ENCODE measurements around the gene KHNYN.

Gene KHNYN

DNA sequence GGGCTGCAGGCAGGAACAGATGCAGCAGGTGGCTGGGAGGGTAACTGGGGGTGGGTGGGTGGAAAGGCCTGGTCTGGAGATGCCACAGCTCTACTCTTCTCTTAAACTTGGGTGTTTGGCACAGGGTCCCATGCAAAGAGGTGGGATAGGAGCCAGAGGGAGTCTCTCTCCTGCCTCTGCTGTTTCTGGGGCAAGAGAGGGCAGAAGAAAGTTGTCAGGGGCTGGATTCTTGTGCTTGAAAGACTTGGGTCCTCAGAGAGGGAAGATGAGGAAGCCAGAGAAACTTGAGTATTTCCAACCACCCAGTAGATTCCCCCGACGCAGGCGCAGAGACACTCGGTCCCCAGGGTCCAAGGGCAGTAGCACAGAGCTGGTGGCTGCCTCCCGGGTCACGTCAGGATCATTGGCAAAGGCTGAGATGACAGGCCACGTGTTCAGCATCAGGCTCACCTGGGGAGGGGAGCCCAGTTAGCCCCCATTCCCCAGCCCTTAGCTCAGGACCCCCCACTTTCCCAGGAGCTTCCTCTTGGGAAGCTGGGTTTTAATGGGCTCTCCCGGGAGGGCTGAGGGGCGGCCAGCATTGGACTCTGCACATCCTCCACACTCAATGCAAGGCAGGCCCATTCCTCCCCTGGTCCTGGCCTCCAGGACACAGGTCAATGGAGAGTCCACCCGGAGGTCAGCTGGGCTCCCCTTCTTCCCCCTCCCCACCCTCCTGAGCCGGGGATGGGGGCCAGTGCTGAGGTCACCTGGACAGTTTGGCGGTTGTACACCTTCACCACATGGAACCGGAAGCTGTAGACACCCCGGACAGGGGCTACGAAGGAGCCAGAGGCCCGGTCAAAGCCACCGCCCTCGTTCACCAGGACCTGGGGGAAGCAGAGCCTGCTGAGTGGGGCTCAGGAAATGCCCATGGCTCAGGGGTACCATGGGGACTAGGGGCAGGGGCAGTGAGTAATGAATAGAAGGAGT, 1.9 kb upstream of the KHNYN start:
- TF ChIP-seq YY1 (IDR thresholded peaks at IDR 0.05; ENCODE audit: low read depth) (no peak), CEBPB (IDR thresholded peaks at IDR 0.05) (no peak), NFIC (IDR thresholded peaks at IDR 0.05) (no peak), ZBTB7A (IDR thresholded peaks at IDR 0.05; ENCODE audit: low read depth) (no peak), RAD21 (IDR thresholded peaks at IDR 0.05; ENCODE audit: low read depth) (no peak), TAF1 (IDR thresholded peaks at IDR 0.05; ENCODE audit: low read depth) (no peak)
- TF ChIP-seq, protein P1, sequence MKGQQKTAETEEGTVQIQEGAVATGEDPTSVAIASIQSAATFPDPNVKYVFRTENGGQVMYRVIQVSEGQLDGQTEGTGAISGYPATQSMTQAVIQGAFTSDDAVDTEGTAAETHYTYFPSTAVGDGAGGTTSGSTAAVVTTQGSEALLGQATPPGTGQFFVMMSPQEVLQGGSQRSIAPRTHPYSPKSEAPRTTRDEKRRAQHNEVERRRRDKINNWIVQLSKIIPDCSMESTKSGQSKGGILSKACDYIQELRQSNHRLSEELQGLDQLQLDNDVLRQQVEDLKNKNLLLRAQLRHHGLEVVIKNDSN (IDR thresholded peaks at IDR 0.05): no peak
- TF ChIP-seq, protein P2, sequence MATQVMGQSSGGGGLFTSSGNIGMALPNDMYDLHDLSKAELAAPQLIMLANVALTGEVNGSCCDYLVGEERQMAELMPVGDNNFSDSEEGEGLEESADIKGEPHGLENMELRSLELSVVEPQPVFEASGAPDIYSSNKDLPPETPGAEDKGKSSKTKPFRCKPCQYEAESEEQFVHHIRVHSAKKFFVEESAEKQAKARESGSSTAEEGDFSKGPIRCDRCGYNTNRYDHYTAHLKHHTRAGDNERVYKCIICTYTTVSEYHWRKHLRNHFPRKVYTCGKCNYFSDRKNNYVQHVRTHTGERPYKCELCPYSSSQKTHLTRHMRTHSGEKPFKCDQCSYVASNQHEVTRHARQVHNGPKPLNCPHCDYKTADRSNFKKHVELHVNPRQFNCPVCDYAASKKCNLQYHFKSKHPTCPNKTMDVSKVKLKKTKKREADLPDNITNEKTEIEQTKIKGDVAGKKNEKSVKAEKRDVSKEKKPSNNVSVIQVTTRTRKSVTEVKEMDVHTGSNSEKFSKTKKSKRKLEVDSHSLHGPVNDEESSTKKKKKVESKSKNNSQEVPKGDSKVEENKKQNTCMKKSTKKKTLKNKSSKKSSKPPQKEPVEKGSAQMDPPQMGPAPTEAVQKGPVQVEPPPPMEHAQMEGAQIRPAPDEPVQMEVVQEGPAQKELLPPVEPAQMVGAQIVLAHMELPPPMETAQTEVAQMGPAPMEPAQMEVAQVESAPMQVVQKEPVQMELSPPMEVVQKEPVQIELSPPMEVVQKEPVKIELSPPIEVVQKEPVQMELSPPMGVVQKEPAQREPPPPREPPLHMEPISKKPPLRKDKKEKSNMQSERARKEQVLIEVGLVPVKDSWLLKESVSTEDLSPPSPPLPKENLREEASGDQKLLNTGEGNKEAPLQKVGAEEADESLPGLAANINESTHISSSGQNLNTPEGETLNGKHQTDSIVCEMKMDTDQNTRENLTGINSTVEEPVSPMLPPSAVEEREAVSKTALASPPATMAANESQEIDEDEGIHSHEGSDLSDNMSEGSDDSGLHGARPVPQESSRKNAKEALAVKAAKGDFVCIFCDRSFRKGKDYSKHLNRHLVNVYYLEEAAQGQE (IDR thresholded peaks at IDR 0.05; ENCODE audit: low read depth): no peak

DNA sequence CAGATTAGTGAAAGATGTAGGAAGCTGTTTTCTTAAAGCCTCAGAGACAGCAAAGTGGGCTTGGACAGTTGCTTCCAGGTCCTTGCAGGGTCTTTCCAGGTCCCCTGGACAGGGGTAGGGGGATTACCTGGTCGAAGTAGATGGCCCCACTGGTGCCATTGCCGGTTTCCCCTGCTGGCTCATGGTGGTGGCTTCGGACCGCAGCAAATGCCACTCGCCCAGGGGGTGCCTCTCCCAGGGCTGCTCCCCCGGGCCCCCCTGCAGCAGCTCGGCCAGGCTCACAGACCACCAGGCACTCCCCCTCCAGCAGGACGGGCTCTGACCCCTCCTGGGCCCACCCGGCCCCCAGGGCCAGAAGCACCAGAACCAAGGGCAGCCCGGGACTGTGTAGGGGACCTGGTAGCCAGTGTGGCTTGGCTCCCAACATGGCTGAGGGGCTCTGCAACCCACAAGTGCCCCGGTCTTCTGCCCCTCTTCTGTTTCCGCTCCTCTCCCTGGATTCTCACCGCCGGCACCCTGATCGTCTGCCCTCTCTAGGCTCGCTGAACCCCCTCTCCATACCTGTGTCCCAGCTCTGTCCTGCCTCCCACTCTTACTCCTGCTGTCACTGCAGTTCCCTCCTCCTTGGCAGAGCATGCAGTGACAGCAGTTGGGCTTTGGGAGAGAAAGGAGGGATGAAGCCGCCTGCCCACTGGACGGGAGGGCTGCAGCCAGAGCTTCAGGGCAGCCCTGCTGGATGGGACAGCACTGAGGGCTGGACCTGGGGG, 943 bp upstream of the KHNYN start:
- no peak for TF ChIP-seq CREB1 (IDR thresholded peaks at IDR 0.05; ENCODE audit: low read depth)
- TF ChIP-seq, protein P3, sequence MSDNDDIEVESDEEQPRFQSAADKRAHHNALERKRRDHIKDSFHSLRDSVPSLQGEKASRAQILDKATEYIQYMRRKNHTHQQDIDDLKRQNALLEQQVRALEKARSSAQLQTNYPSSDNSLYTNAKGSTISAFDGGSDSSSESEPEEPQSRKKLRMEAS (IDR thresholded peaks at IDR 0.05): no peak
- TF ChIP-seq TAF1 (IDR thresholded peaks at IDR 0.05; ENCODE audit: low read depth): no peak
- TF ChIP-seq TEAD4 (IDR thresholded peaks at IDR 0.05): no peak
- TF ChIP-seq YY1 (IDR thresholded peaks at IDR 0.05; ENCODE audit: low read depth): no peak
- TF ChIP-seq CEBPB (IDR thresholded peaks at IDR 0.05): no peak
- no peak for TF ChIP-seq NFIC (IDR thresholded peaks at IDR 0.05)
- TF ChIP-seq EP300 (IDR thresholded peaks at IDR 0.05; ENCODE audit: borderline replicate concordance): no peak
- no peak for TF ChIP-seq RAD21 (IDR thresholded peaks at IDR 0.05; ENCODE audit: low read depth)
- no peak for TF ChIP-seq TCF12 (IDR thresholded peaks at IDR 0.05; ENCODE audit: low read depth)
- TF ChIP-seq EGR1 (IDR thresholded peaks at IDR 0.05): no peak

DNA sequence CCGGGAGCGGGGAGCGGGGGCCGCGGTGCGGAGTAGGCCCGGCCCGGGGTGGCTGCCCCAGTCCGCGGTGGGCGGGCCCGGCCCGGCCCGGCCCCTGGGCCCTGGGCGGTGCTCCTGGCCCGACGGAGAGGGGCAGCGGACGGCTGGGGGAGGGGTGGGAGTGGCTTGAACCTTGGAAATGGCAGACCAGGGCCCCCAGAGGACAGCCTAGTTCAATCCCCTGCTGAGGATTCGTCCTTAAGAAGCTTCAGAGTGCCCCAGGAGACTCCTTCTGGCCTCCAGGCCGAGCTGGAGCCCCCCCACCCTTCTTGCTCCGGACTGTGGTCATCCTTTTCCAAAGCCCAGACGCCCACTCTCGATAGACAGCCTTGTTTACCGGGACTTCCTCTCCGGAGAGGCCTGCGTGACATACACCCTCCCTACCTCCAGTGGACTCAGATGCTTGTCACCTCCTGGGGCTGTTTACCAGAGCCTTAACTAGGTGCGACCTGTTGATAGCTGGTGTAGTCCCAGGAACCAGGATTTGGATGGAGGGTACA, 458 bp downstream of the KHNYN start:
- TF ChIP-seq NFIC (IDR thresholded peaks at IDR 0.05) (no peak), CEBPB (IDR thresholded peaks at IDR 0.05) (no peak)

DNA sequence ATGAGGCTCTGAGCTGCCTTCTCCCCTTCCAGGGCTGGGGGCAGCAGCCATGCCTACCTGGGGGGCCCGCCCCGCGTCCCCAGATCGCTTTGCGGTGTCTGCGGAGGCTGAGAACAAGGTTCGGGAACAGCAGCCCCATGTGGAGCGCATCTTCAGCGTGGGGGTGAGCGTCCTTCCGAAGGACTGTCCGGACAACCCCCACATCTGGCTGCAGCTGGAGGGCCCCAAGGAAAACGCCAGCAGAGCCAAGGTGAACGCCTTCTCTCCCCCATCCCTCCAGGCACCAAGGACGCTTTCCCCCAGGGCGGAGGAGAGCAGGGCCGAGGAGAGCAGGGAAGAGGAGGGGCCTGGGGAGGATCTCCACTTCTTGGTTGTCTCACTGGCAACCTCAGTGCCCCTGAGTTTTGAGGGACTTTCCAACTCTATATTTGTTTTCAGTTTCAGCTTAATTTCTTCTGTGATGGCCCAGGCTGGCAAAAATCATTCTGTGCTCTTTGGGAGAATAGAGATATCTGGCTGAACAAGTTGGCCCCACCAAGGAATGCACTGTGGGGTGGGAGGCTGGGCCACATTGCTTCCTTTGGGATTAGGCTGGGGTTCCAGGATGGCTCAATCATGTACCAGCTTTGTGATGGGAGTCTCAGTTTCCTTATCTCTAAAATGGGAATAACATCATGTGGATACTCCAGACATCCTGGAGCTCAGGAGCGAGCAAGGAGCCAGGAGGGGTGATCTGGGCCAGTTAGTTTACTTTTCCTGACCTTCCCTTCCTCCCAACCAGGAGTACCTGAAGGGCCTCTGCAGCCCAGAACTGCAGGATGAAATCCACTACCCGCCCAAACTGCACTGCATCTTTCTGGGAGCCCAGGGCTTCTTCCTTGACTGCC, 1.2 kb downstream of the KHNYN start:
- TF ChIP-seq, protein P2 (IDR thresholded peaks at IDR 0.05; ENCODE audit: low read depth): no peak
- TF ChIP-seq RAD21 (IDR thresholded peaks at IDR 0.05; ENCODE audit: low read depth) (no peak), CEBPB (IDR thresholded peaks at IDR 0.05) (no peak), EGR1 (IDR thresholded peaks at IDR 0.05) (no peak), CREB1 (IDR thresholded peaks at IDR 0.05; ENCODE audit: low read depth) (no peak), EP300 (IDR thresholded peaks at IDR 0.05; ENCODE audit: borderline replicate concordance) (no peak), FOXM1 (IDR thresholded peaks at IDR 0.05; ENCODE audit: borderline replicate concordance, low read depth) (no peak), TAF1 (IDR thresholded peaks at IDR 0.05; ENCODE audit: low read depth) (no peak), NFIC (IDR thresholded peaks at IDR 0.05) (no peak), ZBTB7A (IDR thresholded peaks at IDR 0.05; ENCODE audit: low read depth) (no peak), TEAD4 (IDR thresholded peaks at IDR 0.05) (no peak)
- TF ChIP-seq, protein P1 (IDR thresholded peaks at IDR 0.05): no peak
- TF ChIP-seq, protein P3 (IDR thresholded peaks at IDR 0.05): no peak

All from Ishikawa (cell line).